Measurements from ENCODE around the gene THSD4. TPM values are rescaled to one million over a fixed set of nuclear protein-coding genes. Genes with fewer than 3 reads are reported as not detected.
"Not testable (repeated sequence)": the region's sequence is repeated elsewhere in the genome, so short reads cannot be mapped to it uniquely, and the experiment has no call there.

The THSD4 gene
- total RNA-seq, 1 experiment from 2014 or later = 36.3 TPM

DNA sequence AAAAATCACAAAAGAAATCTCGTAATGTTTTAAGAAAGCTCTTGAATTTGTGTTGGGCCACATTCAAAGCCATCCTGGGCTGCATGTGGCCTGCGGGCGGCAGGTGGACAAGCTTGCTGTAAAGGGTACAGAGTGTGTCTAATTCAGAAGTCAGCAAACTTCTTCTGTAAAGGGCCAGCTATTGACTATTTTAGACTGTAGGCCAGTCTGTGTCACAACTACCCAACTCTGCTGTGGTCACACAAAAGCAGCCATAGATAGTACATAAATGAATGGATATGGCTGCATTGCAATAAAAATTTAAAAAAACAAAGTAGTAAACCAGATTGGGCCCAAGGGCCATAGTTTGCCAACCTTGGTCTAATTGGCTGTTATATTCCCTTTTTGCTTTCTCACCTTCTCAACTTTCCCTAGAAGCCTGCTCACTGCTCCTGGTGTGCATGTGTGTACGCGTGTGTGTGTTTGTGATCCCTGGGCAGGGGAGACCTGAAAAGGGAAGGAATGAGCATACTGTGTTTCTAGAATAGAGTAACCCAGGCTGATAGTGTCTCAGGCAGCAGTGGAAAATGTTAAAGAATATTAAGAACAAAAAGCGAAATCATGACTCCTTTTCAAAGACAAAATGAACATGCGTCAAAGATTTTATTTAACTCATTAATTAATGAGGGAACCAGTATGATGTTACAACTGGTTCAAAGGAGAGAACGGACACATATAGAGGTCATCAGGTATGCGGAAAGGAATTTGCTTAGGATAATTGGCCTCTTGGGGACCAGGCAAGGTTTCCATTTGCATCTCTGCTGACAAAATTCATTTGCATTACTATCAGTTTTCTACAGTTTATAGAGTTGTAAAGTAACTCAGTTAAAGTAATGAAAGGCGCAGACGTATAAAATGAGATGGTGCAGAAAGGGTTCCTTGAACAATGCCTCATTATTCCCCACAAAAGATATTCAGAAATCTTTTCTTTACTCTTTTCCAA lies 248.0 kb downstream of the THSD4 start:
- Mint-ChIP-seq H3K36me3 (ENCODE audit: insufficient read depth, unreplicated experiment) (peaks cover 8% of the 10 kb centered on the region), H3K4me3 (ENCODE audit: unreplicated experiment) (no peak overlapping the region), H3K4me1 (ENCODE audit: insufficient read depth, unreplicated experiment) (peaks cover 17% of the 10 kb centered on the region), H3K9me3 (ENCODE audit: unreplicated experiment) (no peaks in the 10 kb centered on the region), H3K27me3 (ENCODE audit: insufficient read depth, unreplicated experiment) (no peaks in the 10 kb centered on the region), H3K27ac (ENCODE audit: low read depth, unreplicated experiment) (peak overlapping the region; percentile 69)
- ChIA-PET CTCF (no interaction called here), POLR2A (interaction anchor here (1.5 kb wide), 1 partner anchor 10 kb away, joined by 5 read pairs; no protein-coding TSS in a partner anchor)
- intact Hi-C loops (cut with micrococcal nuclease) = no loop called here
- BruUV-seq (replicated peaks) = no TSS peak
- no peak for DNase-seq (ENCODE audit: unreplicated experiment)
- TF ChIP-seq CTCF (IDR thresholded peaks at IDR 0.05; ENCODE audit: unreplicated experiment) = no peak

- ChIA-PET POLR2A (interaction anchor here (0.6 to 0.9 kb wide), 4 partner anchors 9 to 86 kb away, joined by 3 to 4 read pairs (median 3); no protein-coding TSS in a partner anchor), CTCF (interaction anchor here (0.8 kb wide), 1 partner anchor 22 kb away, joined by 3 read pairs; no protein-coding TSS in a partner anchor)
- peaks cover 8% of the 10 kb centered on the region for H3K36me3 Mint-ChIP-seq (ENCODE audit: insufficient read depth, unreplicated experiment)
- H3K9me3 Mint-ChIP-seq (ENCODE audit: unreplicated experiment) = no peaks in the 10 kb centered on the region
- H3K4me1 Mint-ChIP-seq (ENCODE audit: insufficient read depth, unreplicated experiment) = peaks cover 17% of the 10 kb centered on the region
- no peak overlapping the region for H3K4me3 Mint-ChIP-seq (ENCODE audit: unreplicated experiment)
- no peaks in the 10 kb centered on the region for H3K27me3 Mint-ChIP-seq (ENCODE audit: insufficient read depth, unreplicated experiment)
- peak overlapping the region; percentile 69 for H3K27ac Mint-ChIP-seq (ENCODE audit: low read depth, unreplicated experiment)
- TF ChIP-seq CTCF (IDR thresholded peaks at IDR 0.05; ENCODE audit: unreplicated experiment) = no peak
- peak; percentile 86 for DNase-seq (ENCODE audit: unreplicated experiment)
- intact Hi-C loops (cut with micrococcal nuclease) = no loop called here
- BruUV-seq (replicated peaks) = no TSS peak
Observed at GRCh38 chr15:71364117-71364584, 248.9 kb downstream of the THSD4 start.

GRCh38 chr15:71366522-71366921 lies 251.3 kb downstream of the THSD4 start:
- DNase-seq (ENCODE audit: unreplicated experiment) = no peak
- no peaks in the 10 kb centered on the region for H3K9me3 Mint-ChIP-seq (ENCODE audit: unreplicated experiment)
- POLR2A ChIA-PET = interaction anchor here (0.5 kb wide), 1 partner anchor 39 kb away, joined by 3 read pairs; no protein-coding TSS in a partner anchor
- intact Hi-C loops (cut with micrococcal nuclease) = no loop called here
- CTCF ChIA-PET = interaction anchor here (0.6 kb wide), 1 partner anchor 48 kb away, joined by 3 read pairs; no protein-coding TSS in a partner anchor
- no peak for TF ChIP-seq CTCF (IDR thresholded peaks at IDR 0.05; ENCODE audit: unreplicated experiment)
- no peak overlapping the region for H3K4me3 Mint-ChIP-seq (ENCODE audit: unreplicated experiment)
- BruUV-seq (replicated peaks) = no TSS peak
- no peaks in the 10 kb centered on the region for H3K27me3 Mint-ChIP-seq (ENCODE audit: insufficient read depth, unreplicated experiment)
- H3K27ac Mint-ChIP-seq (ENCODE audit: low read depth, unreplicated experiment) = no peak overlapping the region
- peaks cover 8% of the 10 kb centered on the region for H3K36me3 Mint-ChIP-seq (ENCODE audit: insufficient read depth, unreplicated experiment)
- H3K4me1 Mint-ChIP-seq (ENCODE audit: insufficient read depth, unreplicated experiment) = peaks cover 17% of the 10 kb centered on the region

- Mint-ChIP-seq H3K36me3 (ENCODE audit: insufficient read depth, unreplicated experiment) (peaks cover 8% of the 10 kb centered on the region), H3K4me1 (ENCODE audit: insufficient read depth, unreplicated experiment) (peaks cover 17% of the 10 kb centered on the region), H3K27ac (ENCODE audit: low read depth, unreplicated experiment) (no peak overlapping the region), H3K27me3 (ENCODE audit: insufficient read depth, unreplicated experiment) (no peaks in the 10 kb centered on the region), H3K4me3 (ENCODE audit: unreplicated experiment) (no peak overlapping the region), H3K9me3 (ENCODE audit: unreplicated experiment) (no peaks in the 10 kb centered on the region)
- no TSS peak for BruUV-seq (replicated peaks)
- ChIA-PET CTCF (no interaction called here), POLR2A (interaction anchor here (0.5 kb wide), 1 partner anchor 39 kb away, joined by 3 read pairs; no protein-coding TSS in a partner anchor)
- intact Hi-C loops (cut with micrococcal nuclease) = no loop called here
- no peak for TF ChIP-seq CTCF (IDR thresholded peaks at IDR 0.05; ENCODE audit: unreplicated experiment)
- DNase-seq (ENCODE audit: unreplicated experiment) = no peak
Observed at GRCh38 chr15:71366926-71367325, 251.7 kb downstream of the THSD4 start.

- H3K36me3 Mint-ChIP-seq (ENCODE audit: insufficient read depth, unreplicated experiment); H3K27me3 Mint-ChIP-seq (ENCODE audit: insufficient read depth, unreplicated experiment); BruUV-seq (replicated peaks); H3K4me3 Mint-ChIP-seq (ENCODE audit: unreplicated experiment); DNase-seq (ENCODE audit: unreplicated experiment); POLR2A ChIA-PET; H3K27ac Mint-ChIP-seq (ENCODE audit: low read depth, unreplicated experiment); intact Hi-C loops (cut with micrococcal nuclease); H3K9me3 Mint-ChIP-seq (ENCODE audit: unreplicated experiment); CTCF ChIA-PET: not testable (repeated sequence)
- H3K4me1 Mint-ChIP-seq (ENCODE audit: insufficient read depth, unreplicated experiment) = peaks cover 17% of the 10 kb centered on the region
Observed at GRCh38 chr15:71367737-71368136, 252.5 kb downstream of the THSD4 start.

- H3K27me3 Mint-ChIP-seq (ENCODE audit: insufficient read depth, unreplicated experiment); H3K36me3 Mint-ChIP-seq (ENCODE audit: insufficient read depth, unreplicated experiment); BruUV-seq (replicated peaks); intact Hi-C loops (cut with micrococcal nuclease); POLR2A ChIA-PET; H3K4me1 Mint-ChIP-seq (ENCODE audit: insufficient read depth, unreplicated experiment); H3K4me3 Mint-ChIP-seq (ENCODE audit: unreplicated experiment); CTCF ChIA-PET; H3K27ac Mint-ChIP-seq (ENCODE audit: low read depth, unreplicated experiment); DNase-seq (ENCODE audit: unreplicated experiment); H3K9me3 Mint-ChIP-seq (ENCODE audit: unreplicated experiment): not testable (repeated sequence)
Observed at GRCh38 chr15:71372769-71373168, 257.5 kb downstream of the THSD4 start.

Data from MCF 10A (cell line).